ENCODE data around the gene PRLH. TPM values are rescaled to one million over a fixed set of nuclear protein-coding genes. Genes with fewer than 3 reads are reported as not detected.
A peak's percentile ranks its signal among the peaks of the same experiment; 100 is the strongest.

Gene PRLH
- total and polyA plus RNA-seq, 2 donors (not counting 1 experiment from before 2014, with no cell fraction given), result not detected

DNA sequence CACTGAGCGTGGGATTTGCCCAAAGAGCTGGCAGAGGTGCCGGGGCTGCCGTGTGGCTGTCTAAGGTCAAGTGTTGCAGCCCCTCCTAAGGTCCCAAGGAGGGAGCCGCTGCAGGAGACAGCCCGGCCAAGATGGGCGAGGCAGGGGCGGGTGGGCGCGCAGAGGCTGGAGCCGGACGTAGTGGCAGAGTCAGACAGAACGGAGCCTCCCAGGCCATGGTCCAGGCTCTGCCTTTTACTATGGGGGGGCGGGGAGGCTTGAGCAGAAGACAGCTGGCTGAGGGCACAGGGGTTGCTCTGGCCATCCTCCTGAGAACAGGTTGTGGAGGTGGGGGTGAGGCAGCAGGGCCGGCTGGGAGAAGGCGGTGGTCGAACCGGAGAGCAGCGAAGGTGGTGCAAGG, 27.5 kb upstream of the PRLH start:
- DNase-seq (ENCODE audit: low read depth in 2 of 2), result no peak
- Histone ChIP-seq H3K4me2 (ENCODE audit: extremely low read depth, insufficient read depth, low read length) (no peak overlapping the region), H3K4me1 (ENCODE audit: control insufficient read depth, extremely low read depth, insufficient read depth, low read length) (peaks cover 8% of the 10 kb centered on the region), H3K4me3 (replicated peaks in 1 of 4; ENCODE audit: control extremely low read depth in 1 of 4, insufficient read depth in 1 of 4, low read depth in 3 of 4, low read length in 4 of 4) (no peak overlapping the region), H3K36me3 (ENCODE audit: control insufficient read depth, insufficient read depth, low read length) (no peaks in the 10 kb centered on the region), H3K27ac (ENCODE audit: insufficient read depth, low read length) (no peak overlapping the region), H2AFZ (ENCODE audit: low read length) (no peak overlapping the region), H3K79me2 (ENCODE audit: control insufficient read depth, insufficient read depth, low read length) (no peaks in the 10 kb centered on the region), H3K9me3 (ENCODE audit: control insufficient read depth, insufficient read depth, low read depth, low read length) (no peaks in the 10 kb centered on the region), H3K27me3 (ENCODE audit: control insufficient read depth, insufficient read depth, low read length) (no peaks in the 10 kb centered on the region), H4K20me1 (ENCODE audit: control insufficient read depth, extremely low read depth, insufficient read depth, low read length) (no peaks in the 10 kb centered on the region), H3K9ac (ENCODE audit: insufficient read depth, low read length) (no peak overlapping the region)
- TF ChIP-seq CTCF (conservative IDR thresholded peaks at IDR 0.05 in 1 of 2, IDR thresholded peaks at IDR 0.05 in 1 of 2; ENCODE audit: low read depth in 1 of 2, low read length in 2 of 2), result no peak
- no peak for TF ChIP-seq EZH2 (IDR thresholded peaks at IDR 0.05; ENCODE audit: low read length, missing control alignments)

DNA sequence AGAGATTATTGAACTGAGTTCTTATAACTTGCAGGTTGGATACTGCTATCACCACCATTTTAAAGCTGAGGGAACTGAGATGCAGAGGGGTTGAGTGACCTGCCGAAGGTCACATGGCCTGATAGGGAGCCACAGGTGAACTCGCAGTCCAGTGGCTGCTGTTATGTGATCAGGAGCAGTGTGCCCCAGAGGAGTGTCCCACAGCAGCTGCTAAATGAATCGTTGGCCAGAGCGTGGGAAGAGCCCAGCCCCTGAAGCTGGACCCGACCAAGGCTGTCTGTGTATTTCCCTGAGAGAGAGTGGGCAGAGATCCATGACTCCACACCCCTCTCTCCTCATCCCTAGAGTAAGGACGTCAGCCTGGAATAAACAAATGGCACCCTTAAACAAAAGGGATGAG, 26.7 kb upstream of the PRLH start:
- Histone ChIP-seq H4K20me1 (ENCODE audit: control insufficient read depth, extremely low read depth, insufficient read depth, low read length) (no peaks in the 10 kb centered on the region), H3K9ac (ENCODE audit: insufficient read depth, low read length) (no peak overlapping the region), H3K36me3 (ENCODE audit: control insufficient read depth, insufficient read depth, low read length) (no peaks in the 10 kb centered on the region), H3K9me3 (ENCODE audit: control insufficient read depth, insufficient read depth, low read depth, low read length) (no peaks in the 10 kb centered on the region), H3K79me2 (ENCODE audit: control insufficient read depth, insufficient read depth, low read length) (no peaks in the 10 kb centered on the region), H3K4me3 (replicated peaks in 1 of 4; ENCODE audit: control extremely low read depth in 1 of 4, insufficient read depth in 1 of 4, low read depth in 3 of 4, low read length in 4 of 4) (no peak overlapping the region), H3K27me3 (ENCODE audit: control insufficient read depth, insufficient read depth, low read length) (no peaks in the 10 kb centered on the region), H3K4me2 (ENCODE audit: extremely low read depth, insufficient read depth, low read length) (no peak overlapping the region), H3K4me1 (ENCODE audit: control insufficient read depth, extremely low read depth, insufficient read depth, low read length) (peaks cover 8% of the 10 kb centered on the region), H3K27ac (ENCODE audit: insufficient read depth, low read length) (no peak overlapping the region), H2AFZ (ENCODE audit: low read length) (no peak overlapping the region)
- TF ChIP-seq EZH2 (IDR thresholded peaks at IDR 0.05; ENCODE audit: low read length, missing control alignments) (no peak), CTCF (conservative IDR thresholded peaks at IDR 0.05 in 1 of 2, IDR thresholded peaks at IDR 0.05 in 1 of 2; ENCODE audit: low read depth in 1 of 2, low read length in 2 of 2) (no peak)
- peak in 1 of 2 donors; percentile 31 for DNase-seq (ENCODE audit: low read depth in 2 of 2)

DNA sequence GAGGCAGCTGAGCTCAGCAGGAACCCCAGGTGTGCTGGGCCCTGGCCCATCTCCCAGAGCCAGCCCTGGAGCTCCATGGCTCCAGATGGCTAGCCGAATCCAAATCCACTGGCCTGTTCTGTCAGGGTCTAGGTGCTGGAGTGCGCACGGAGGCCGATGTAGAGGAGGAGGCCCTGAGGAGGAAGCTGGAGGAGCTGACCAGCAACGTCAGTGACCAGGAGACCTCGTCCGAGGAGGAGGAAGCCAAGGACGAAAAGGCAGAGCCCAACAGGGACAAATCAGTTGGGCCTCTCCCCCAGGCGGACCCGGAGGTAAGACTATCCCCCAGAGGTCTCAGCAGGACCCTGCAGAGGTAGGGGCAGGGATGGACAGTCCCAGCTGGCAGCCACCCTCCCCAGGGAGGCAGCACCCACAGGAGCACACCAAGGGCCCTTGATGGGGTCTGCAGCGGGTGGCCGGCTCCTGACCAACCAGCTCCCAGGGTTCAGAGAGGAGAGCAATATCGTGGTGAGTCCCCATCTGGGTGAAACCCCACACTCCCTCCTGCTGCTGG, 26.1 kb upstream of the PRLH start:
- Histone ChIP-seq H2AFZ (ENCODE audit: low read length) (no peak overlapping the region), H3K4me2 (ENCODE audit: extremely low read depth, insufficient read depth, low read length) (no peak overlapping the region), H3K36me3 (ENCODE audit: control insufficient read depth, insufficient read depth, low read length) (no peaks in the 10 kb centered on the region), H4K20me1 (ENCODE audit: control insufficient read depth, extremely low read depth, insufficient read depth, low read length) (no peaks in the 10 kb centered on the region), H3K9me3 (ENCODE audit: control insufficient read depth, insufficient read depth, low read depth, low read length) (no peaks in the 10 kb centered on the region), H3K27ac (ENCODE audit: insufficient read depth, low read length) (no peak overlapping the region), H3K27me3 (ENCODE audit: control insufficient read depth, insufficient read depth, low read length) (no peaks in the 10 kb centered on the region), H3K9ac (ENCODE audit: insufficient read depth, low read length) (no peak overlapping the region), H3K79me2 (ENCODE audit: control insufficient read depth, insufficient read depth, low read length) (no peaks in the 10 kb centered on the region), H3K4me3 (replicated peaks in 1 of 4; ENCODE audit: control extremely low read depth in 1 of 4, insufficient read depth in 1 of 4, low read depth in 3 of 4, low read length in 4 of 4) (no peak overlapping the region), H3K4me1 (ENCODE audit: control insufficient read depth, extremely low read depth, insufficient read depth, low read length) (peaks cover 8% of the 10 kb centered on the region)
- TF ChIP-seq EZH2 (IDR thresholded peaks at IDR 0.05; ENCODE audit: low read length, missing control alignments), result no peak
- TF ChIP-seq CTCF (conservative IDR thresholded peaks at IDR 0.05 in 1 of 2, IDR thresholded peaks at IDR 0.05 in 1 of 2; ENCODE audit: low read depth in 1 of 2, low read length in 2 of 2), result no peak
- DNase-seq (ENCODE audit: low read depth in 2 of 2), result no peak

Data from fibroblast of lung (primary cell).